ENCODE measurements around the gene MFSD12.
"Not testable (repeated sequence)": the region's sequence is repeated elsewhere in the genome, so short reads cannot be mapped to it uniquely, and the experiment has no call there.

Gene MFSD12

DNA sequence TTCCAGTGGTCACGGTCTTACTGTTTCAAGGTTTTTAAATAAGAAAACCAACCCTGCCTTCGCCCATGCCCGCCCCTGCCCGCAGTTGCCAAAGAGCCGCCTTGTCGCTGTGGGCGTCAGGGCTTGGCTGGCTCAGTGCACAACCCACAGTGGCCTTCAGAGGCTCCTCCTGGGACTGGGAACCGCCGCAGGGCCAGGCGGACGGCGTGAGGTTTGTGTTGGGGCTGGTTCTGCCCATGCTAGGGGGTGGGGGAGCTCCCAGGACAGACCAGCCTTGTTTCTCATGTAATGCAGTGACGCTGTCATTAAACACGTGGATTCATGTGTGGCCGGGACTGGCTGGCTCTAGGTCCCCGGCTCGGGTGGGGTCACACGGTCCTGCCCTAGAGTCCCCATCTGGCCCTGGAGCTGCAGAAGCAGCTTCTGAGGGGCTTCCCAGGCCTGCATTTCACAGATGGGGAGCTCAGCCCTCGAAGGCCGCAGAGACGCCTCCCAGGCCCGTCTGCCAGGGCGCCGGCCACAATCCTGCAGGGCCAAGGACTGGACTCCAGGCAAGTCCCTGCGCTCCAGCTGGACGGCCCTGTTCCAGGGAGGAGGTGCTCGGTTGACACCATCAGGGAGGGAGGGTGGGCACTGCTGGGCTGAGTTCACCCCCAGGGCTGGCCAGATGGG is 20.8 kb downstream of the MFSD12 start:
- peak; percentile 83 for DNase-seq

DNA sequence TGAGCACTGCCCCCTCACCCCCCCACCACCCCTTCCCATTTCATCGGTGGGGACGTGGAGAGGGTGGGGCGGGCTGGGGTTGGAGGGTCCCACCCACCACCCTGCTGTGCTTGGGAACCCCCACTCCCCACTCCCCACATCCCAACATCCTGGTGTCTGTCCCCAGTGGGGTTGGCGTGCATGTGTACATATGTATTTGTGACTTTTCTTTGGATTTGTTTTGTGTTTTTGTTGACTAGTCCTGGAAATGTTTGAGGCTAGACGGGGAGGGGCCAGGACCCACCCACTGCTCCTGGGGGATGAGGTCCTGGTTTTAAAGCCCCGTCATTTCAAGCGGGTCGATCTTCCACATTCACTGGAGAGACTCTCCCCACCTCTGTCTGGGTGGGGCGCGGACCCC is 21.4 kb downstream of the MFSD12 start:
- DNase-seq = no peak

DNA sequence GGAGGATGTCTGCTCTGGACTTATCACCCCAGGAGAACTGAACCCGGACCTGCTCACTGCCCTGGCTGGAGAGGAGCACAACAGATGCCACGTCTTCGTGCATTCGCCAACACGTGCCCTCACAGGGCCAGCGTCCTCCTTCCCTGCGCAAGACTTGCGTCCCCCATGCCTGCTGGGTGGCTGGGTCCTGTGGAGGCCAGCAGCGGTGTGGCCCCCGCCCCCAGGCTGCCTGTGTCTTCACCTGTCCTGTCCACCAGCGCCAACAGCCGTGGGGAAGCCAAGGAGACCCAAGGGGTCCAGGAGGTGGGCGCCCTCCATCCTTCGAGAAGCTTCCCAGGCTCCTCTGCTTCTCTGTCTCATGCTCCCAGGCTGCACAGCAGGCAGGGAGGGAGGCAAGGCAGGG is 21.8 kb downstream of the MFSD12 start:
- no peak for DNase-seq

DNA sequence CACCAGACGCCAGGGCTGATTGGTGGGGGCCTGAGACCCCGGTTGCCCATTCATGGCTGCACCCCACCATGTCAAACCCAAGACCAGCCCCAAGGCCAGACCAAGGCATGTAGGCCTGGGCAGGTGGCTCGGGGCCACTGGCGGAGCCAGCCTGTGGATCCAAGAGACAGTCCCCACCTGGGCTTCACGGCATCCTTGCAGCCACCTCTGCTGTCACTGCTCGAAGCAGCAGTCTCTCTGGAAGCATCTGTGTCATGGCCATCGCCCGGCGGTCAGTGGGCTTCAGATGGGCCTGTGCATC is 22.2 kb downstream of the MFSD12 start:
- DNase-seq = no peak

DNA sequence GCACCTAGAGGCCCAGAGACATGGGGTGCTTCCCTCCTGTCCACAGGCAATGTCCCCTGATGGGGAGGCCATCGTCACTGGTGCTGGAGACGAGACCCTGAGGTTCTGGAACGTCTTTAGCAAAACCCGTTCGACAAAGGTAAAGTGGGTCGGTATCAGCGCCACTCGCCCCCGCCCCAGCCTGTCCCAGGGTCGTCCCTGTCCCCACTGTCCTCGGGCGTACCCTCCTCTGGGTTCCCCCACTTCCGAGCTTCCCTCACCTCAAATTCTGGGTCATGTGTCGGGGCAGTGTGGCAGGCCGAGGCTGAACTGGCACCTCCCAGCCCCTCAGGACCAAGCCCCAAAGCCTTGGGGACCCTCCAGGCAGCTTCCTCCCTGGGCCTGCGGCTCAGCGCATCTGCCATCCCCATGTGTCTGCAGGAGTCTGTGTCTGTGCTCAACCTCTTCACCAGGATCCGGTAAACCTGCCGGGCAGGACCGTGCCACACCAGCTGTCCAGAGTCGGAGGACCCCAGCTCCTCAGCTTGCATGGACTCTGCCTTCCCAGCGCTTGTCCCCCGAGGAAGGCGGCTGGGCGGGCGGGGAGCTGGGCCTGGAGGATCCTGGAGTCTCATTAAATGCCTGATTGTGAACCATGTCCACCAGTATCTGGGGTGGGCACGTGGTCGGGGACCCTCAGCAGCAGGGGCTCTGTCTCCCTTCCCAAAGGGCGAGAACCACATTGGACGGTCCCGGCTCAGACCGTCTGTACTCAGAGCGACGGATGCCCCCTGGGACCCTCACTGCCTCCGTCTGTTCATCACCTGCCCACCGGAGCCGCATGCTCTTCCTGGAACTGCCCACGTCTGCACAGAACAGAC is 22.8 kb downstream of the MFSD12 start:
- DNase-seq = no peak

DNA sequence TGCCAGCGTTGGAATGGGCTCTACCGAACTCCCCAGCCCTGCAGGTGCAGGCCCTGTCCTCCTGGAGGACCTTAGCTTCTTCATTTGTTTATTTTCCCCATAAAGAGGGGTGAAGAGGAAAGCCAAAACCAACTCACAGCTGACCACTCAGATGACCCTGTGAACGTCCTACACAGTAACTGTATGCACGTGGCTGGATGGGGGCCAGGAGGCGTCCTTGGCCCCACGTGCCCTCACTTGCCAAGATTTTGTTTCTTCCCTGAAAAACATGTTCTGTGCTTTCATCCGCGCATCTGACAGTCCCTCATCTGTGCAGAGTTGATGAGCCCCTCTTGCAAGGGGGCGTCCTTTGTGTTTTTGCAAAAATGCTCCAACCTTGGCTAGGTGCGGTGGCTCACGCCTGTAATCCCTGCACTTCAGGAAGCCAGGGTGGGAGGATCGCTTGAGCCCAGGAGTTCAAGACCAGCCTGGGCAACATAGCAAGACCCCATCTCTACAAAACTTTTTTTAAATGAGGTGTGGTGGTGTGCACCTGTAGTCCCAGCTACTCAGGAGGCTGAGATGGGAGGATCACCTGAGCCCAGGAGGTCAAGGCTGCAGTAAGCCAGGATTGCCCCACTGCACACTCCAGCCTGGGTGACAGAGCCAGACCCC is 23.7 kb downstream of the MFSD12 start:
- DNase-seq = no peak

DNA sequence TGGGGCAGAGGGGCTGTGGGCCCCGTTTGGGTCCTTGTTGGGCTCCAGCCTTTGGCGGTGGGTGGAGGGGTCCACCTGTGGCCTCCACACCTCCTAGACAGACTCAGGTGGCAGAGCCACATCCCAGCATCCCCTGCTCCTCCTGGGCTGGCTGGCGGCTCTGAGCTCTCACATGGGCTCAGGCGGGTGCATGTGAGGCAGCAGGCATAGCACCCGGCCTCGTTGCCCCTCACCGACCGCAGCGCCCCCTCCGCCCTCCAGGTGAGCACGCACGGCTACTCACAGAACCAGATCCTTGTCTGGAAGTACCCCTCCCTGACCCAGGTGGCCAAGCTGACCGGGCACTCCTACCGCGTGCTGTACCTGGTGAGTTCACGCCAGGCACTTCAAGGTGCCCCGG is 24.4 kb downstream of the MFSD12 start:
- DNase-seq = no peak

DNA sequence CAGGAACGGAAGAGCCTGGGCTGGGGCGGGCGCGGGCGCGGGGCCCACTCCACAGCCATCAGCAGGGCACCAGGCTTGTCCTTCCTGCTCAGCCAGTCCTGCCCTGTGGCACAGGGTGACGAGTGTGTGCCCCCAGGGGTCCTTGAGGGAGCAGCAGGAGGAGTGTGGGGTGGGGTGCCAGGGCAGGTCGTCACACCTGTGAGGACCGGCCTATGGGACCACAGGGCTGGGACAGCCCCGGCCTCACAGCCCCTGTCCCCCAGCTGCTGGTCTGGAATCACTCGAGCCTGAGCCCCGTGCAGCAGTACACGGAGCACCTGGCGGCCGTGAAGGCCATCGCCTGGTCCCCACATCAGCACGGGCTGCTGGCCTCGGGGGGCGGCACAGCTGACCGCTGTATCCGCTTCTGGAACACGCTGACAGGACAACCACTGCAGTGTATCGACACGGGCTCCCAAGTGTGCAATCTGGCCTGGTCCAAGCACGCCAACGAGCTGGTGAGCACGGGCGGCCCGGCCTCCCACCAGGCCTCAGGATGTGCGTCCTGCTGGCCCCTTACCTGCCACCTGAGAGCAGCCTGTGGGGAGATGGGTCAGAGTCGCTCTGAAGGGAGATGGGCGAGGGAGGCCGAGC is 25.1 kb downstream of the MFSD12 start:
- no peak for DNase-seq

DNA sequence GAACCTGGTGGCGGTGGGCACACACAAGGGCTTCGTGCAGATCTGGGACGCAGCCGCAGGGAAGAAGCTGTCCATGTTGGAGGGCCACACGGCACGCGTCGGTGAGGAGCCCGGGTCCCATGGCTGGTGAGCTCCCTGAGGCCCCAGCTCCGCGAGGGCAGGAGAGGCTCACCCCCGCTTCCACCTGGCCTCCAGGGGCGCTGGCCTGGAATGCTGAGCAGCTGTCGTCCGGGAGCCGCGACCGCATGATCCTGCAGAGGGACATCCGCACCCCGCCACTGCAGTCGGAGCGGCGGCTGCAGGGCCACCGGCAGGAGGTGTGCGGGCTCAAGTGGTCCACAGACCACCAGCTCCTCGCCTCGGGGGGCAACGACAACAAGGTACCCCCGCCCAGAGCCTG is 25.7 kb downstream of the MFSD12 start:
- no peak for DNase-seq

DNA sequence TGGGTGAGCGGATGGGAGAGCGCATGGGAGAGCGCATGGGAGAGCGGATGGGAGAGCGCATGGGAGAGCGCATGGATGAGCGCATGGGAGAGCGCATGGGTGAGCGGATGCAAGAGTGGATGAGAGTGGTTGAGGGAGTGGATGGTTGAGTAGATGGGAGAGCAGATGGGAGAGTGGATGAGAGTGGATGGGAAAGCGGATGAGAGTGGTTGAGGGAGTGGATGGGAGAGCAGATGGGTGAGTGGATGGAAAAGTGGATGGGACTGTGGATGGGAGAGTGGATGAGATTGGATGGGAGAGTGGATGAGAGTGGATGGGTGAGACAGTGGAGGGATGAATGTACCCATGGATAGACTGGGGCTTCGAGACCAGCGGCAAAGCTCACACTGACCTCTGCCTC is 27.0 kb downstream of the MFSD12 start:
- no peak for DNase-seq

DNA sequence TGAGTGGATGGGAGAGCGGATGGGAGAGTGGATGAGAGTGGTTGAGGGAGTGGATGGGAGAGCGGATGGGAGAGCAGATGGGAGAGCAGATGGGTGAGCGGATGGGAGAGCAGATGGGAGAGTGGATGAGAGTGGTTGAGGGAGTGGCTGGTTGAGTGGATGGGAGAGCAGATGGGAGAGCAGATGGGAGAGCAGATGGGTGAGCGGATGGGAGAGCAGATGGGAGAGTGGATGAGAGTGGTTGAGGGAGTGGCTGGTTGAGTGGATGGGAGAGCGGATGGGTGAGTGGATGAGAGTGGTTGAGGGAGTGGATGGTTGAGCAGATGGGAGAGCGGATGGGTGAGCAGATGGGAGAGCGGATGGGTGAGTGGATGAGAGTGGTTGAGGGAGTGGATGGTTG is 28.1 kb downstream of the MFSD12 start:
- not testable (repeated sequence) for DNase-seq

DNA sequence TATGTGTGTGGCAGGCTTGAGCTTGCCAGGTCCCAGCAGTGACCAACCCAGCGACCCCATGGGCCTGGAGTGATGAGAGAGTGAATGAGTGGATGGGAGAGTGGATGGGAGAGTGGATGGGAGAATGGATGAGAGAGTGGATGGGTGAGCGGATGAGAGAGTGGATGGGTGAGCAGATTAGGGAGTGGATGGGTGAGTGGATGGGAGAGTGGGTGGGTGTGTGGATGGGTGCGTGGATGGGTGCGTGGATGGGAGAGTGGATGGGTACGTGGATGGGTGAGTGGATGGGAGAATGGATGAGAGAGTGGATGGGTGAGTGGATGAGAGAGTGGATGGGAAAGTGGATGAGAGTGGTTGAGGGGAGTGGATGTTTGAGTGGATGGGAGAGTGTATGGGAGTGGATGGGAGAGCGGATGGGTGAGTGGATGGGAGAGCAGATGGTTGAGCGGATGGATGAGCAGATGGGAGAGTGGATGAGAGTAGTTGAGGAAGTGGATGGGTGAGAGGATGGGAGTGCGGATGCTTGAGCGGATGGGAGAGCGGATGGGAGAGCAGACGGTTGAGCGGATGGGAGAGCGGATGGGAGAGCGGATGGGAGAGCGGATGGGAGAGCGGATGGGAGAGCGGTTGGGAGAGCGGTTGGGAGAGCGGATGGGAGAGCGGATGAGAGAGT is 28.7 kb downstream of the MFSD12 start:
- no peak for DNase-seq

DNA sequence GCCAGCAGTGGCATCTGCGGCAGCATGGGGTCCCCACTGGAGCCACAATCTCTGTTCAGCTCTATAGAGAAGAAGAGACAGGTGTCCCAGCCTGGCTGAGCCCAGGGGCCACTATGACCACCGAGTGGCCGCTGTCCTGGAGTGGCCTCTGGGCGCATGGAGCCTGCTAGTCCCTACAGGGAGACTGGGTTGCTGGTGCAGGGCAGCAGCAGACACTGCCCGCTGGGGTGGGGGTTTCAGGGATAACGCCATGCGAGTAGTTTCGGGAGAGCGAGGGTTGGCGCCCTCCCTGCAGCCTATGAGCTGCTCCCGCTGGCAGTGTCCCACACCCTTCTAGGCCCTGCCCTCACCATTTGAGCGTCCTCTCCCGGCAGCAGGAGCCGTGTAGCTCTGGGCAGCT is 29.3 kb downstream of the MFSD12 start:
- no peak for DNase-seq

DNA sequence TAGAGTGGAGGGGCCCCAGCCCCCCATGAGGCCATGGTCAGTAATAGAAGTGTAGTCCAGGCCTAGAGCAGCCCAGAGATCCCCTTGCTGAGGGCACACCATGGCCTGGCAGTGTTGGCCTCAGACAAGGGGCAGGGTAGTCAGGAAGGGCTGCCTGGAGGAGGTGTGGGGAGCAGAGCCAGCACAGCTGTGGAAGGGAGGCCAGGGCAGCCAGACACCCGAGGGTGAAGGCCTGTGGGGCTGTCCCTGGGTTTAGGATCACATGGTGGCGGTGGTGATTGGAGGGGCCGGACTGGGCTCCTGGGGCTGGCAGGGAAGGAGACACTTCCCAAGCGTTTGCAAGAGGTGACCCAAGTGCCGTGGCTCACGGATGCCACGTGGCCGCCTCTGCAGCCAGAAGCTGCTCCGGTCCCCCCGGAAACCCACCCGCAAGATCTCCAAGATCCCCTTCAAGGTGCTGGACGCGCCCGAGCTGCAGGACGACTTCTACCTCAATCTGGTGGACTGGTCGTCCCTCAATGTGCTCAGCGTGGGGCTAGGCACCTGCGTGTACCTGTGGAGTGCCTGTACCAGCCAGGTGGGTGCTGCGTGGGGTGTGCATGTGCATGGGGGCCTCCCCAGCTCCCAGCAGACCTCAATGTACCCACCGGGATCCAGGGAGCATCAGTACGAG is 30.0 kb downstream of the MFSD12 start:
- DNase-seq = no peak

DNA sequence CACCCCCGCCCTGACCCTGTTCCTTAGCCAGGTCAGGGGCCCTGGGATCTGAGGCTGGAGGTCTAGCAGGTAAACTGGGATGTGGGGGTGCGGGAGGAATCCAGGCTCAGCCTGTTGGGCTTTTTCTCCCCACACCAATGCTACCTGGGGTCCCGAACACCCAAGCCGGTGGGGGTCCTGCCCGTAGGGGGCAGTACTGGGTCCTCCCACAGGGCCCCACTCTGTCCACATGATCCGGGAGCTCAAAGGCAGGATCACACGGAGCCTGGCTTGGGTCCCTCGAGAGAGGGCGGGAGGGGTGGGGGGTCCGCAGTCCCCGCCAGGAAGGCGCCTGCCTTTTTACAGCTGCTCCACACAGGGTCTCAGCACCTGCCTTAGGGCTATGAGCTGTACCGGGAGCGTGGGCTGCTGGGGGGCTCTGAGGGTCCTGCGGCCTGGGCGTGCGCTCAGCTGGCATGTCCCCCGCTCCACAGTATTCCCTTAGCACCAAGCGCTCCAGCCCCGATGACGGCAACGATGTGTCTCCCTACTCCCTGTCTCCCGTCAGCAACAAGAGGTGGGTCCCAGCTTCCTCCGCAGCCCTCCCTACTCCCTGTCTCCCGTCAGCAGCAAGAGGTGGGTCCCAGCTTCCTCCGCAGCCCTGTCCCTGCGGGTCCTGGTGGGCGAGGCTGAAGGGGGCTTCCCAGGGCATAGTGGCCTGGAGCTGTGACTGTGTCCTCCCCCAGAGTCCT is 30.7 kb downstream of the MFSD12 start:
- no peak for DNase-seq

DNA sequence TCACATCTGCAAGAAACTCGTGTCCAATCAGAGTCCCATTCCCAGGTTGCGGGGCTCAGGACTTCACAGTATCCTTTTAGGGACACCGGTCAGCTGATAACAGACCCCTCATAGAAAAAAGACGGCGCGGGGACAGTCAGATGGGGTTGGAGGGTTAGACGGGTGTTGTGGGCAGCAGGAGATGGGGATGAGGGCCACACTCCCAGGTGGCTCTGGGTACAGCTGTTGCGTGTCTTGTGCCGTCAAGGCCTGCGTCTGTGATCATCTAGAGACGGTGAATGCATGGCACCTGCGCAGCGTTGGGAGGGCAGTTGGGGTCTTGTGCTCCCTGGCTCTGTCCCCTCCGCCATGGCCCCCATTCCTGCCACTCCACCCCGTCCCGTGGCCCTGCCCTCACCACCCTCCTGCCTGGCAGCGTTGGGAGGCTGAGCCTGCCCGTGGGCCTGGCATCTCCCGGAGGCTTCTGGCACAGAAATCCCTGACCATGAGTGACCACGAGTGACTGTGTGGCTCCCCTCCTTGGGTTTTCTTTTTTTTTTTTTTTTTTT is 32.4 kb downstream of the MFSD12 start:
- DNase-seq = no peak

DNA sequence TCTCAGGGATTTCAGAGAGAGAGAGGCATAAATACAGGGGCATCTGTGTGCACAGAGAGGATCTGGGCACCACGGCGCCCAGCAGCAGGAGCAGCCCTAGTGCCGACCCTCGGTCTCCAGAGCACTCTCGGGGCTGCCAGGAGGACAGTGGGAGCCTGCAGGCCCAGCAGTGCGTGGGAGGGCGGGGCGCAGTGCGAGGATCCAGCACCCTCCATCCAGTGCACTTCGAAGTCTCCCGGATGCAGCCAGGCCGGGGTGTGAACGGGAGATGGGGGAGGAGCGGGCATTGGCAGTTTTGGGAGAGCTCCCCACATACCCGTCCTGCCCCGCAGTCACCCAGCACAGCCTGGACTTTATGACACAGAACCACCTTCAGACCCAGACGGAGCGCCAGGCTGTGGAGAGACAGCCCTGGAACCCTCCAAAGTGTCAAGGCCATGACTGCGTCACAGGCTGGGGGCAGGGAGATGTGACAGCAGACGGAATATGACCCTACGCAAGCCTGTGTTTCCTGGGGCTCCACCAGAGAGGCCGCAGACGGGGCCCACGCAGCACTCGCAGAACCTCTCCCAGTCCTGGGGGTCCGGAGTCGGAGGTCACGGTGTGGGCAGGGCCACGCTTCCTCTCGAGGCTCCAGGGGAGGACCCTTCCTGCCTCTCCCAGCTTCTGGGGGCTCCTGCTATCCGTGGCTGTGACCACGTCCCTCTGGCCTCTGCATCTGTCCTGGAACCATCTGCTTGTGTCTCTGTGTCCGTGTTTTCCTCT is 33.1 kb downstream of the MFSD12 start:
- DNase-seq = no peak

DNA sequence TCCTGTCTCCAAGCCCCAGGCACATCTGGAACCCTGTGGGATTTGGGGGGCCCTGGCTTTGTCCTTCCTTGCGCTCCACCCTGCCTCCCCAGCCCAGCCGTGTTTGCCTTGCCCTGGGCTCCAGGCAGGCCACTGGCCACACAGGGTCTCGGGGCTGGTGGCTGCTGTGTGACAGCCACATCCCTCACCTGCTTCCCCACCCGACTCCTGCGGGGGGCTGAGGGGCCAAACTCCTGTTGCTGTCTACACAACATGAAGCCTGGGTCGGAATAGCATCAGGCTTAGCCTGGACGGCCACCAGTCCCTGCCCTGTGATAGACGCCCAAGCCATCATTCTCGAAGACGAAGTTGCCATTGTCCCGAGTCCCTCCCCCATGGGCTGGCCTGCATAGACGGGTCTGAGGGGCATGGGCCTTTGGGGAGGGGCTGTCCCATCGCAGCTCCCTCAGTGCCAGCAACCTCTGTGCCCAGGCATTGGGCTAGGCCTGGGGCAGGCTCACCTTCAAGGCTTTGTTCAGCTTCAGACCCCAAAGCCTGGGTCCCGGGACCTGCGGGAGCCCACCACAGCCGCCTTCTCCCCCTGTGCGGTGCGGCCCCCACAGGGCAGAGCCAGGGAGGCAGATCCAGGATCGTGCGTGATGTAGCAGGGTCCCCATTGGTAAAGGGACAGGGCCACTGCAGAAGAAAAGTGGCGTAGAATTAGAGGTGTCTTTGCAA is 33.9 kb downstream of the MFSD12 start:
- DNase-seq = no peak

DNA sequence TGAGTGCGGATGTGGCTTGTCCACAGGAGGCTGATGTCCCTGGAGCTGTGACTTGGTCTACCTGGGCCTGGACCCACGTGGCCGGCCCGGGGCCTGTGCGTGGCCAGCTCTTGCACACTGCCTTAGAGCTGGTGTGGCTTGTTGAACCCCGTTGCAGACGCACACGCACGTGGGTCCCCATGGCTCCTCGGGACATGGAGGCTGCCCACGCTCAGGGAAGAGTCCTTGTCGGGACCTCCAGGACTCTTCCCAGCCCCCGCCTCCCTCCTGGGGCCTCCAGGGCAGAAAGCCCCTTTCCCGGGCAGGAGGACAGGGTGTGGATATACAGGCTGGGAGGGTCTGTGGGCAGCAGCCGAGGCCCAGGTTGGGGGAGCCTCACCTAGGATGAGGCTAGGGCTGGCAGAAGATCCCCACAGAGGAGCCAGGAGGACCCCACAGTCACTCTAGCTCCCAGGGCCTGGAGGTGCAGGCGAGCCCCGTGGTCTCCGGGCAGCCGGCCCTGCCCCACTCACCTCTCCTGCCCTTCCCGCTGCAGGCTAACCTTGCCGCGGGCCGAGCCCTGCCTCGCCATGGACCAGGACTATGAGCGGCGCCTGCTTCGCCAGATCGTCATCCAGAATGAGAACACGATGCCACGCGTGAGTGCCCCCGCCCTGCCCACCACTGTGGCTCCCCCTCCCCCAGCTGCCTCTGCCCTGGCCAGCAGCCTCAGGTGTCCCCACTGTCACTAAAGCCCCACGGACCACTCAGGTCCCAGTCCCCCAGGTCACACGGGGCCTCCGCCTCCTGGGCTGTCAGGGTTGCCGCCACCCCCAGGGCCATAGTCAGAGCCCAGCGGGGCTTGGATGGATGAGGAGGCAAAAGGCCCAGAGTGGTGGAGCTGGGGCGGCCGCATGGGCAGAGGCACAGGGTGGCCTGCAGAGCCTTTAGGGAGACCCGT is 34.7 kb downstream of the MFSD12 start:
- DNase-seq = no peak
